Erythroblast (primary cell): ENCODE data around the gene MAP1B.

ENCODE experiments used
- GATA1 ChIP-seq: IDR thresholded peaks from 2 replicates; pipeline ENCODE4 v1.6.1; 2011; ENCODE audit warnings: low read depth, mild to moderate bottlenecking, control low read depth, low read length, moderate library complexity
- POLR2A ChIP-seq: IDR thresholded peaks from 2 replicates; pipeline ENCODE4 v1.6.1; 2011; ENCODE audit warnings: mild to moderate bottlenecking, low read length

DNA sequence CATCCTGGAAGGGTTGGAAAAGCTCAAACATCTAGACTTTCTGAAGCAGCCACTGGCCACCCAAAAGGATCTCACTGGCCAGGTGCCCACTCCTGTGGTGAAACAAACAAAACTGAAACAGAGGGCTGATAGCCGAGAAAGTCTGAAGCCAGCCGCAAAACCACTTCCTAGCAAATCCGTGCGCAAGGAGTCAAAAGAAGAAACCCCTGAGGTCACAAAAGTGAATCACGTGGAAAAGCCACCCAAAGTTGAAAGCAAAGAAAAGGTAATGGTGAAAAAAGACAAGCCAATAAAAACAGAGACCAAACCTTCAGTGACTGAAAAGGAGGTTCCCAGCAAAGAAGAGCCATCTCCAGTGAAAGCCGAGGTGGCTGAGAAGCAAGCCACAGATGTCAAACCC is 87.6 kb downstream of the MAP1B start:
- TF ChIP-seq POLR2A, result no peak
- no peak for TF ChIP-seq GATA1
